ENCODE data around the gene TNFSF18. TPM values are rescaled to one million over a fixed set of nuclear protein-coding genes. Genes with fewer than 3 reads are reported as not detected.
"Not testable (repeated sequence)": the region's sequence is repeated elsewhere in the genome, so short reads cannot be mapped to it uniquely, and the experiment has no call there.

TNFSF18 gene
- total and polyA plus RNA-seq, 2 experiments from 2014 or later = 0.13 TPM; not detected in 1

- DNase-seq (ENCODE audit: low spot score) = no peak
- WGBS (ENCODE audit: low lambda C conversion rate, missing lambda C conversion rate) = 93% methylated on average over 6 of the region's 6 CpGs
- Histone ChIP-seq H3K4me2 (no peak overlapping the region), H4K20me1 (ENCODE audit: insufficient read depth, poor library complexity, severe bottlenecking) (no peaks in the 10 kb centered on the region), H3K27ac (no peak overlapping the region), H3K9me3 (ENCODE audit: low read depth) (no peaks in the 10 kb centered on the region), H3K79me2 (no peaks in the 10 kb centered on the region), H3K27me3 (no peaks in the 10 kb centered on the region), H3K36me3 (replicated peaks; ENCODE audit: insufficient read depth, low read depth) (no peaks in the 10 kb centered on the region), H3K4me3 (no peak overlapping the region), H2AFZ (no peak overlapping the region), H3K9me2 (replicated peaks; ENCODE audit: insufficient read depth) (no peaks in the 10 kb centered on the region), H3K4me1 (ENCODE audit: insufficient read depth) (no peaks in the 10 kb centered on the region)
- TF ChIP-seq EZH2 (IDR thresholded peaks at IDR 0.05; ENCODE audit: borderline replicate concordance) = no peak
- TF ChIP-seq, protein P1, sequence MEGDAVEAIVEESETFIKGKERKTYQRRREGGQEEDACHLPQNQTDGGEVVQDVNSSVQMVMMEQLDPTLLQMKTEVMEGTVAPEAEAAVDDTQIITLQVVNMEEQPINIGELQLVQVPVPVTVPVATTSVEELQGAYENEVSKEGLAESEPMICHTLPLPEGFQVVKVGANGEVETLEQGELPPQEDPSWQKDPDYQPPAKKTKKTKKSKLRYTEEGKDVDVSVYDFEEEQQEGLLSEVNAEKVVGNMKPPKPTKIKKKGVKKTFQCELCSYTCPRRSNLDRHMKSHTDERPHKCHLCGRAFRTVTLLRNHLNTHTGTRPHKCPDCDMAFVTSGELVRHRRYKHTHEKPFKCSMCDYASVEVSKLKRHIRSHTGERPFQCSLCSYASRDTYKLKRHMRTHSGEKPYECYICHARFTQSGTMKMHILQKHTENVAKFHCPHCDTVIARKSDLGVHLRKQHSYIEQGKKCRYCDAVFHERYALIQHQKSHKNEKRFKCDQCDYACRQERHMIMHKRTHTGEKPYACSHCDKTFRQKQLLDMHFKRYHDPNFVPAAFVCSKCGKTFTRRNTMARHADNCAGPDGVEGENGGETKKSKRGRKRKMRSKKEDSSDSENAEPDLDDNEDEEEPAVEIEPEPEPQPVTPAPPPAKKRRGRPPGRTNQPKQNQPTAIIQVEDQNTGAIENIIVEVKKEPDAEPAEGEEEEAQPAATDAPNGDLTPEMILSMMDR (IDR thresholded peaks at IDR 0.05; ENCODE audit: poor library complexity) = no peak
- TF ChIP-seq EZH2phosphoT487 (IDR thresholded peaks at IDR 0.05; ENCODE audit: low read depth, severe bottlenecking, unreplicated experiment) = no peak
Observed at GRCh38 chr1:173084292-173084691, 33.6 kb upstream of the TNFSF18 start.

DNA sequence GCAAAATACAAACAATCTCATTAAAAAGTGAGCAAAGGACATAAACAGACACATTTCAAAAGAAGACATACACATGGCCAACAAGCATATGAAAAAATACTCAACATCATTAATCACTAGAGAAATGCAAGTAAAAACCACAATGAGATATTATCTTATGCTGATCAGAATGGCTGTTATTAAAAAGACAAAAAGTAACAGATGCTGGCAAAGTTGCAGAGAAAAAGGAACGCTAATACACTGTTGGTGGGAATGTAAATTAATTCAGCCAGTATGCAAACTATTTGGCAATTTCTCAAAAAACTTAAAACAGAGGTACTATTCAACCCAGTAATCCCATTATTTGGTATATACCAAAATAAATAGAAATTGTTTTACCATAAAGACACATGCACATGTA, 32.2 kb upstream of the TNFSF18 start:
- H2AFZ ChIP-seq = no peak overlapping the region
- H3K9me3 ChIP-seq (ENCODE audit: low read depth) = no peaks in the 10 kb centered on the region
- H3K36me3 ChIP-seq (replicated peaks; ENCODE audit: insufficient read depth, low read depth) = no peaks in the 10 kb centered on the region
- no peaks in the 10 kb centered on the region for H3K79me2 ChIP-seq
- H3K4me3 ChIP-seq = no peak overlapping the region
- DNase-seq (ENCODE audit: low spot score) = no peak
- no peak overlapping the region for H3K27ac ChIP-seq
- H3K4me1 ChIP-seq (ENCODE audit: insufficient read depth) = no peaks in the 10 kb centered on the region
- WGBS (ENCODE audit: low lambda C conversion rate, missing lambda C conversion rate) = 97% methylated on average over 1 of the region's 1 CpG
- no peaks in the 10 kb centered on the region for H3K9me2 ChIP-seq (replicated peaks; ENCODE audit: insufficient read depth)
- no peaks in the 10 kb centered on the region for H3K27me3 ChIP-seq
- TF ChIP-seq EZH2 (IDR thresholded peaks at IDR 0.05; ENCODE audit: borderline replicate concordance) (no peak), EZH2phosphoT487 (IDR thresholded peaks at IDR 0.05; ENCODE audit: low read depth, severe bottlenecking, unreplicated experiment) (no peak)
- TF ChIP-seq, protein P1 (IDR thresholded peaks at IDR 0.05; ENCODE audit: poor library complexity) = no peak
- H3K4me2 ChIP-seq = no peak overlapping the region
- H4K20me1 ChIP-seq (ENCODE audit: insufficient read depth, poor library complexity, severe bottlenecking) = no peaks in the 10 kb centered on the region

DNA sequence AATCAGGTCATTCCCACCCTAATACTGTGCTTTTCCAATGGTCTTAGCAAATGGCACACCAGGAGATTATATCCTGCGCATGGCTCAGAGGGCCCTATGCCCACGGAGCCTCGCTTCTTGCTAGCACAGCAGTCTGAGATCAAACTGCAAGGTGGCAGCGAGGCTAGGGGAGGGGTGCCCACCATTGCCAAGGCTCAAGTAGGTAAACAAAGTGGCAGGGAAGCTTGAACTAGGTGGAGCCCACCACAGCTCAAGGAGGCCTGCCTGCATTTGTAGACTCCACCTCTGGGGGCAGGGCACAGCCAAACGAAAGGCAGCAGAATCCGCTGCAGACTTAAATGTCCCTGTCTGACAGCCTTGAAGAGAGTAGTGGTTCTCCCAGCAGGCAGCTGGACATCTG, 23.5 kb upstream of the TNFSF18 start:
- not testable (repeated sequence) for H3K27ac ChIP-seq; H3K79me2 ChIP-seq; H3K4me3 ChIP-seq; H3K4me1 ChIP-seq (ENCODE audit: insufficient read depth); H2AFZ ChIP-seq; H3K4me2 ChIP-seq; H3K9me3 ChIP-seq (ENCODE audit: low read depth); H3K9me2 ChIP-seq (replicated peaks; ENCODE audit: insufficient read depth); H3K36me3 ChIP-seq (replicated peaks; ENCODE audit: insufficient read depth, low read depth); DNase-seq (ENCODE audit: low spot score); H4K20me1 ChIP-seq (ENCODE audit: insufficient read depth, poor library complexity, severe bottlenecking); H3K27me3 ChIP-seq
- WGBS (ENCODE audit: low lambda C conversion rate, missing lambda C conversion rate) = 94% methylated on average over 6 of the region's 6 CpGs

GRCh38 chr1:173064011-173064410, 13.3 kb upstream of the TNFSF18 start:
- no peak overlapping the region for H3K27ac ChIP-seq
- no peak overlapping the region for H3K4me2 ChIP-seq
- TF ChIP-seq EZH2phosphoT487 (IDR thresholded peaks at IDR 0.05; ENCODE audit: low read depth, severe bottlenecking, unreplicated experiment) (no peak), EZH2 (IDR thresholded peaks at IDR 0.05; ENCODE audit: borderline replicate concordance) (no peak)
- no peak overlapping the region for H2AFZ ChIP-seq
- no peaks in the 10 kb centered on the region for H3K79me2 ChIP-seq
- H3K27me3 ChIP-seq = no peaks in the 10 kb centered on the region
- H3K4me1 ChIP-seq (ENCODE audit: insufficient read depth) = no peaks in the 10 kb centered on the region
- no peaks in the 10 kb centered on the region for H3K36me3 ChIP-seq (replicated peaks; ENCODE audit: insufficient read depth, low read depth)
- H3K9me2 ChIP-seq (replicated peaks; ENCODE audit: insufficient read depth) = no peaks in the 10 kb centered on the region
- WGBS (ENCODE audit: low lambda C conversion rate, missing lambda C conversion rate) = 60% methylated on average over 3 of the region's 3 CpGs
- no peak overlapping the region for H3K4me3 ChIP-seq
- no peak for DNase-seq (ENCODE audit: low spot score)
- H3K9me3 ChIP-seq (ENCODE audit: low read depth) = no peaks in the 10 kb centered on the region
- H4K20me1 ChIP-seq (ENCODE audit: insufficient read depth, poor library complexity, severe bottlenecking) = no peaks in the 10 kb centered on the region
